HG03175 (cell line): ENCODE results near the gene SH3RF3.
"Not testable (repeated sequence)": the region's sequence is repeated elsewhere in the genome, so short reads cannot be mapped to it uniquely, and the experiment has no call there.

Experiments
- ATAC-seq: cut with Tn5 transposase; IDR thresholded peaks from one replicate; pipeline ENCODE4 v1.9.1; 2021; ENCODE audit warnings: mild to moderate bottlenecking, moderate library complexity; ENCODE audit not compliant: unreplicated experiment

Gene SH3RF3

DNA sequence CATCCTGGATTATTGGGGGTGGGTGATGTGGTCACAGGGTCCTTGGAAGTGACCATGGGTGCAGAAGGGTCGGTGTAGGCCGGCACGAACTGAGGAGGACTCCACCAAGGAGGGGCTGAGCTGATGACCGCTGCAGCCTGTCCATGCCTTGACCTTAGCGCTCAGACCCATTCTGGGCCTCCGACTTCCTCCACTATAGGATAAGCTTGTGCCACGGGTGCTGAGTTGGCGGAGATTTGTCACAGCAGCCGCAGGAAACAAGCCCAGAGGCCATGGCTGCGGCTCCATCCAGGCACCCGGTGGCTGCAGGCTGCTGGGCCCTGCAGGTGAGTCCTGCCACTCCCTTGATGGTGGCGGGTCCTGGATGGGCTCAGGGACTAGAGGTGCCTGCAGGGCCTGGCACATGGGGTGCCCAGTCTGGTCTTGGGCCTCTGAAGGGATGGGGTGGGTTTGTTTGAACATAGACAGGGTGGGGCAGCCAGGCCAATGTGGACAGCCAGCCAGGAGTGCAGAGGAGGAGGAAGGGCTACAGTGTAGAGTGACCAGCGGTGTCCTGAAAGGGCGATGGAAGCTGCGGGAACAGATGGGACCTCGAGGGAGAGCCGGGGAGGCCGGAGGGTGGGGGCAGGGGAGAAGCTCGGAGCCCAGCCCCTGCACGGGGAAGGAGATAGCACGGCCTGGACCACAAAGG, 400.0 kb downstream of the SH3RF3 start:
- no peak for ATAC-seq

DNA sequence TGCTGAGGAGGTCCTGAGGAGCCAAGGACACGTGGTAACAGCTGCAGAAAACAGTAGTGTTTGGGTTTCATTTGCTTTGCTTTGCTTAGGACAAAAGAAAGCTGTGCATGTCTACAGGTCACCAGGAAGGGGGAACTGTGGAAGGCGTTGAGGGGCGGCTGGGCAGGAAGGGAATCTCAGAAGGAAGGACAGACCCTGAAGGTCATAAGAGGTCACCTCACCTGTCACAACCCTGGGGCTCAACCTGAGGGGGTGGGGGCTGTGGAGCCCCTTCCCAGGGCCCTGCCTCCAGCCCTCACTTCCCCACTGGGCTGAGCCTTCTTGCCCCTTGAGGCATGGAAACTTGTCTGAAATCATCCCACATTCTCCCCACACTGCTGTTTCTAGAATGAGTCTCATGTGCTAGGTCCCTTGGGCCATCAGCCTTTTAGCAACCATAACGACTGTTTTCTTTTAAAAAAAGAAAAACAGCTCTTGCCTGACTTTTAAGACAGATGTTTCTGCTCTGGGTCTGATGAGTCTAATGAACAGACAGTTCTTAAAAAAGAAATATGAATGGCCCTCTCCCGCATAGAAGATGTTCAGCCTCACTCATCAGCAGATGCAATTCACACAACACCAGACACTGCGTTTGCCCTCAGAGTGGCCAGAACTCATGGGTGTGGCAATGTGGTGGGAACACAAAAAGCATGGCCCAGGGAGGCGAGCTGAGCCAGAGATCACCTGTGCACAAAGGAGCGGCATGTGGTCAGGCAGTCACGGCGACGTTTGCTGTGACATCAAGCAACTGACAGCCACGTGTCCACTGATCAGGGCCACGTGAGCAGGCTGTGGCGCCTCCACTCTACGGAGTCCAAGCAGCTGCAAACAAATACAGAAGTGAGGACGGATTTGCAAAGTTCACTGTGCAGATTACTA, 400.8 kb downstream of the SH3RF3 start:
- ATAC-seq: no peak

DNA sequence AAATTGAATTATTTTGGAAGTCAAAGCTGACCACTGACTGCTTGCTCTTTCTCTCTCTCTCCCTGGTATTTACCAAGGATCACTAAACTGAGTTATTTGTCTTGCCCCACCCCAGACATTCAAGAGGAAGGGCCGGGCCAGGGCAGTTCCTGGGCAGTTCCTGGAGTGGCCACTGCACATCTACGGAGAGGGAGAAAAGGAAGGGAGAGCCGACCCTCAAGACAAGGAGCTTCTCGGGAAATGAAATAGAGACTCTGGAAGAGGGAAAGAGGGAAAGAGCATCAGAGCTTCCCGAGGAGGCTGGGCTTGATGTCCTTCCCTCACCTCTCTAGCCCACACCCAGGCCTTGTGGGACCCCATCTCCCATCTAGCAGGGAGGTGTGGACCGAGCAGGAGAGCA, 401.7 kb downstream of the SH3RF3 start:
- no peak for ATAC-seq

DNA sequence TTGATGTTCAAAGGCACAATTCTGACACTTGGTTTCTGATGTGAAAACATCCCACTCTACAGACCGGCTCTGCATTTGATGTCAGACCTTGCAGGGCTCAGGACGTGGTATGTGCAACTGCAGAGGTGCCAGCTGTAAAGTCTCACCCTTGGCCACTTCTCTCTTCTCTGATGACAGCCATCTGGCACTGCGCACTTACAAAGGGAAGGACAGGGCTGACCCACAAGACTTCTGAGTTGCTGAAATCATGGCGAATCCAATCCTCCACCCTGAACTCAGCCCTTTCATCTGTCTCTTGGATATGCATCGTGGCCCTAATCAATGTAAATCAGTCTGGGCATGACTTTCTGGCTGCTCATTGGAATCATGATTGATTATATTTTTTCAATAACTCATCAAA, 402.2 kb downstream of the SH3RF3 start:
- no peak for ATAC-seq

DNA sequence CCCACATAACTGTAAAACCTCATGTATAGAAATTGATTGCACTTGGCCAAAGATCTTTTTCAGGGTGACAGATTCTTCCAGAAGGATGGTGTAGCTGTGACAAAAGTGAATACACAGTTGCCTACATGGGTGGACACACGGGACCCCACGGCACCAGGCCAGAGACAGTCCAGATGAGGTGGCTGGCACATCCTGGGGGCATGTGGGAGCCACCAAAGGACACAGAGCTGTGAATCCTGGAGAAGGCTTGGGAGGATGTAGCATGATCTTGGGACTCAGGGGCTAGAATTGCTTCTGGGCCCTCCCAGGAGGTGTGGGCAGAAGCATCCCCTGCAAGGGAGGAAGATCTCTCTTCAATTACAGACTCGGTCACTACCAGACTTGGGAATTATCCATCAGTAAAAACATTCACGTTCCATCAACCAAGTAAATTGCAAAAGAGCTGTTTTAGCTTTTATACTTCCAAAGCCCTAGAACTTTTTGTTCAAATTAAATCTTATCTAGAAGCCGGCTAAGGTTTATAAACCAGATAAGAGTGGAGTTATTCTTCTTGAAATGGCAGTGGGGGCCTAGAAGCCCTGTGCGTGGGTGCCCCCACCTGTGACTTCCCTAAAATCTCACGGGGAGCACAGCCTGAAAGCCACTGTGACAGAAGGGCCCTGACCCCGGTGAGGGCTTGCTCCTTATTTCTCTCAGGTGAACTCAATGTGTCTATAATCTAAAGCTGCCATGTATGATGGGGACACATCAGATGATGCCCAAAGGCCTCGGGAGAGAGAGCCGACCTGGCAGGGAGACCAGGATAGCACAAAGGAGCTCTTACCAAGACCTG, 403.1 kb downstream of the SH3RF3 start:
- ATAC-seq: no peak

DNA sequence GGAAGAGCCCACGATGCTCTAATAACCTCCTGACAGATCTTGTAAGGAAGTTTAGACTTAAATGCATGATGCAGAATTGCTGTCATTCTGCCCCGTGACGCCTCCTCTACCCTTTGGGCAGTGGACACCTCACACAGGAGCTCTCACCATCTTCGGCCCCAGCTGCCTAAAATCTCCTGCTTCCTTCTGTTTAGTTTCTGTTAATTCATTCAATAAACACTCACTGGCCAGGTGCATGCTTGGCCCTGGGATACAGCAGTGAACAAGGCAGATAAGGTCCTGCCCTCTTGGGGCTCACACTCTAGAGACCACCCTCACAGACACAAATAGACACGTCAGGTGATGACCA, 403.7 kb downstream of the SH3RF3 start:
- ATAC-seq: no peak

DNA sequence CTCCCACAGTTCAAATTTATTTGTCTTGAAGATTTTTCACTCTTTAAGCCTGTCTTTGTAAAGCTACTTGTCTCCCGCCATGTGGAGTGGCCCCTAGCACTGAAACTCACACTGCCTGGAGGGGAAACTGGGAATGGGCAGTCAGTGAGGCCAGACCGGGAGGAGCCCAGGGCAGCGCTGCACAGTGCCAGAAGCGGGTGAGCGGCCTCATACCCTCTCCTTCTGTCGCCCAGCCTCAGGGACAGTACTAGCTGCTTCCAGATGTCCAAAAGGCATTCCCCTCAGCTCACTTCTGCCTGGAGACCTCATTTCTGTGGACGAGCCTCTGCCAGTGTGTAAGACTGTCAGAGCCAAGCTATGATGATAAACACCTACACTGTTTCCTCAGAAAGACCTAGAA, 404.8 kb downstream of the SH3RF3 start:
- ATAC-seq: no peak

DNA sequence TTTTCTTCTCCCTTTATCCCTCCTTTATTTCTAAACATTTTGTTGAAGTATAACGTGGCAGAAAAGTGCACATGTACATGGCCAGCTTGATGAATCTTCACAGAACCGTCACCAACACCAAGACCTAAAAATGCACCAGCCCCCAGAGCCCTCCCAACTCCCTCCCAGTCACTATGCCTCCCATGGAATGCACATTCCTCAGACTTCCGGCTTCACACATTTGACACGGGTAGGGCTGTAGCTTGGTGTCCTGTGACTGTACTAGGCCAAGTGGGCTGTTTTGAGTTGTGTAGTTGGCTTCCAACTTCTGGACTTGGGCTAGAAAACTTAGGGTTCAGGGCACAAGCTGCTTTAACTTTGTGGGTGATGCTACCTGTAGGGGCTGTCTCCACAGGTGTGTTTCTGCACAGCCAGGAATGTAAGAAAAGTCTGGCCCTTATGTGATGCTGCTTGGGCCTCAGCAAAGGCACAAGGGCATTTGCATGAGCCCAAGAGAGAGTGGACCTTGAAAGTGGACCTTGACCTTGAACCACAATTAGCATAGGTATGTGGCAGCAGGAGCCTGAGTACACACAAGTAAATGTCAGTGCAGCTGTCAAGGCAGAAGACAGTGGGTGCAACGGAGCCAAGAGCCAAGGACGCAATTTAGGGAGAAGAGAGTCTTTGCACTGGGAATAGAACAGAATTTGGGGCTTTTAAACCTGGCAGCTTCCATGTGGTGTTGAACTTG, 406.4 kb downstream of the SH3RF3 start:
- ATAC-seq: no peak

DNA sequence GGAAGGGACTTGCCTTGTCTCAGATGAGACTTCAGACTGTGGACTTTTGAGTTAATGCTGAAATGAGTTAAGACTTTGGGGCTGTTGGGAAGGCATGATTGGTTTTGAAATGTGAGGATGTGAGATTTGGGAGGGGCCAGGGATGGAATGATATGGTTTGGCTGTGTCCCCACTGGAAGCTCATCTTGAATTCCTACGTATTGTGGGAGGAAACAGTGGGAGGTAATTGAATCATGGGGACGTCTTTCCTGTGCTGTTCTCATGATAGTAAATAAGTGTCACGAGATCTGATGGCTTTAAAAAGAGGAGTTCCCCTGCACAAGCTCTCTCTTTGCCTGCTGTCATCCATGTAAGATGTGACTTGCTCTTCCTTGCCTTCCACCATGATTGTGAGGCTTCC, 407.6 kb downstream of the SH3RF3 start:
- not testable (repeated sequence) for ATAC-seq

DNA sequence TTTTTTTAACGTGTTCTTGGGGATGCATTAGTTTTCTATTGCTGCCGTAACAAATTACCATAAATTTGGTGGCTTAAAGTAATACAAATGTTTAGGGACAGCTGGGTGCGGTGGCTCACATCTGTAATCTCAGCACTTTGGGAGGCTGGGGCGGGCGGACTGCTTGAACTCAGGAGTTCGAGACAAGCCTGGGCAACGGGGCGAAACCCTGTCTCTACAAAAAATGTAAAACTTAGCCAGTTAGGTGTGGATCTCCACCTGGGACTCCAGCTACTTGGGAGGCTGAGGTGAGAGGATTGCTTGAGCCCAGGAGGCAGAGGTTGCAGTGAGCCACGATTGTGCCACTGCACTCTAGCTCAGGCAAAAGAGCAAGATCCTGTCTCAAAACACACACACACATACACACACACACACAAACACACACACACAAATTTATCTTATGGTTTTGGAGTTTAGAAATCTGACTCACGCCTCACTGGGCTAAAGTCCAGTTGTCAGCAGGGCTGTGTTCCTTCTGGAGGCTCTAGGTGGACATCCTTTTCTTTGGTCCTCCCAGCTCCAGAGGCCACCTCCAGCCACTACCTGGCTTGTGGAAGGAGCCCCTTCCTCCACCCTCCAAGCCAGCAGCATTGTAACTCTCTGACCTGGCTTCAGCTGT, 408.7 kb downstream of the SH3RF3 start:
- ATAC-seq: no peak

DNA sequence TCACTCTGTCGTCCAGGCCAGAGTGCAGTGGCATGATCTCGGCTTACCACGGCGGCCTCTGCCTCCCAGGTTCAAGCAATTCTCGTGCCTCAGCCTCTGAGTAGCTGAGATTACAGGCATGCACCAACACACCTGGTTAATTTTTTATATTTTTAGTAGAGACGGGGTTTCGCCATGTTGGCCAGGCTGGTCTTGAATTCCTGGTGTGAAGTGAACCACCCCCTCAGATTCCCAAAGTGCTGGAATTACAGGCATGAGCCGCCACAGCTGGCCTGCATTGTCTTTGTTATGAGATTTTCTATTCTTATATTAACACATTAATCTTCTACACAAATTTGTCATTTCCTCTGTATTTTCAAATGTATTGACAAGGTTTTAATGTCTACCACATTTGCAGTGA, 409.5 kb downstream of the SH3RF3 start:
- no peak for ATAC-seq

DNA sequence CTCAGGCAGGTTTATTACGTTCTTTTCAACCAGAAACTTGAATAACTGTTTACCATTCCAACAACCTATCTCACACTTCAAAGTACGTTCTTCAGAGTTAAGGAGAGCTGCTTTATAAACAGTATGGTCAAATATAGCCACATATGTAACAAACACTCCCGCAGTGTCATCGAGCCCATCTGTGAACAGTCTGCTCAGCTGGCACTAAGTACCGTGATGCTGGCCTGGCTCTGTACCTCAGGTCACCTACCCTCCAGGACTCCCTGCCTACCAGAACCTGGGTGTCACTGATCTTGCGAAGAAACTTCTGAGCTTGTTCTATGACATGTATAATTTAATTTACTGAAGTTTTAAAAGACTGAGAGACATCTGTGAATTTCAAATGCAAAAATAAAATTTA, 413.4 kb downstream of the SH3RF3 start:
- ATAC-seq: no peak

DNA sequence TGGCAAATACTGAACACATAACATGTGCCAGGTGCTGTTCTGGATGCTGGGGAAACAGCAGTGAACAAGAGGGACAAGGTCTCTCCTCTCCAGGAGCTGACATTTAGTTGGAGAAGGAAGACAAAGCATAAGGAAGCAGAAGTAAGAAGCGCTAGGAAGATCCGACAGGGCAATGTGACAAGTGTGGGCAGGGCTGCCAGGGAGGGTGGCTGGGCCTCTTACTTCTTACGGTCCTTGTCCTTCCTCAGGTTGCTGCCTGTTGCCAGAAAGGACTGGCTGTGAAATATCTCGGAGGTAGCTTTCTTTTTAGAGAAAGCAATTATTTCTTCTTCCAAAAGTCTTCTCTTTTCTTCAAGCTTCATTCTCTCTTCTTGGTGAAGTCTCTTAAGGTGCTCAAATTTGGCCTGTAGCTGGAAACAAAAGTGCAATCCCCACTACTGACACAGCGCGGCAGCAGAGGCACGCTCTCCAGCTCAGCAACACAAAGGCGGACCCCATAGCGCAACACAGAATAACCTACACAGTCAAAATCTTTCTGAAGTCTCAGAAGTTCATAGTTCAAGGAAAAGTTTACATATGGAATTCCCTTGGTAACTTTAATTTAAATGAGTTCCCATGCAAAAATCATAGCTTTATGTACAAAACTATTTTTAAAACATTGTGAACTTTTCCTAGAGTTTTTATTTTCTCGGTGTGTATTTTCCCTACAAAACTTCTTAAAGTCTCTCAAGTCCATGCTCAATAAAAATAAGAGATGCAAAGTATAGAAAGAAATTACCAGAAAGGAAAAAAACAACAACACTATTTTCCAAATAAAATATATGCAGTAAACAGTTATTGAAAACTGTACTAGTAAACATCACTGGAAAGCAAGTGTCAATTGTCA, 417.1 kb downstream of the SH3RF3 start:
- ATAC-seq: peak; percentile 75

DNA sequence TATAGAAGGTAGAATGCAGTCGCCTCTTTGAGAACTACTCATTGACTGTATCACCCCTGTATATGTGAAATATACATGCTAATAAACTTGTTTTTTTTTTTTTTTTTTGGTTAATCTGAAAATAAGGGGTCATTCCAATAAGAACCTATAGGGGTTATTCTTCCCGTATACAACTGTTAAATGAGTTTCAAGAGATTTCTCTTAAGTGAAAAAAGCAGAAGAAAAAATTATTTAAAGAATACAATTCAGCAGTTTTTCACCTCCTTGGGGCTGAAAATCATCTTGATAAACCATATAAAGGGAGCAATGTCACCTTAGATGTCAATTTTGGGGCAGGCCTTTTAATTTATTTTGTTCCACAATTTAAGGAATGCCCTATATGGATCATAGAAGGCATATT, 418.3 kb downstream of the SH3RF3 start:
- ATAC-seq: no peak

DNA sequence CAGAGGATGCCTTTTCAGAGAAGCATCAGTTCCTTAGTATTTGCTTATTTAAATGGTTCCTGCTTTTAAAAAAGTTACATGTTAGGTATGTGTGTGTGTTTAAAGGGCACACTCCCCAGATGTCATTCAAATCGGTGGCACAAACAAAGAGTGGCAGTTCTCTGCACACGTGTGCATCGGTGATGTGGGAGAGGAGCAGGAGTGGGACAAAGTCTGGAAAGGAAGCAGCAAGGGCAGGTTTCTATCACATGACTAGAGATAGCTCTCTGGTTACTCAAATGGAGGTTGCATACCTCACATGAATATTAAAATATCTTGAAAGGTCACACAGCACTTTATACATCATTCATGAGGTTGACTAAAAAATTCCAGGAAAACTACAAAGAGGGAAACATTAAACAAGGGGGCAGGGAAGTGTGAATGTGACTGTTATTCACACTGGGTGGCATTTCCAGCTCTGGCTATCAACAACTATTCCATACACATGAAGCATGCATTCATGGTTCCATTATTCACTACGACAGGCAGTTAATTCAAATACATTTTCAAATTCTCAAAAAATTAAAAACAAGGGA, 420.1 kb downstream of the SH3RF3 start:
- ATAC-seq: no peak
